ENCODE results near the gene IFNL4.

The IFNL4 gene

DNA sequence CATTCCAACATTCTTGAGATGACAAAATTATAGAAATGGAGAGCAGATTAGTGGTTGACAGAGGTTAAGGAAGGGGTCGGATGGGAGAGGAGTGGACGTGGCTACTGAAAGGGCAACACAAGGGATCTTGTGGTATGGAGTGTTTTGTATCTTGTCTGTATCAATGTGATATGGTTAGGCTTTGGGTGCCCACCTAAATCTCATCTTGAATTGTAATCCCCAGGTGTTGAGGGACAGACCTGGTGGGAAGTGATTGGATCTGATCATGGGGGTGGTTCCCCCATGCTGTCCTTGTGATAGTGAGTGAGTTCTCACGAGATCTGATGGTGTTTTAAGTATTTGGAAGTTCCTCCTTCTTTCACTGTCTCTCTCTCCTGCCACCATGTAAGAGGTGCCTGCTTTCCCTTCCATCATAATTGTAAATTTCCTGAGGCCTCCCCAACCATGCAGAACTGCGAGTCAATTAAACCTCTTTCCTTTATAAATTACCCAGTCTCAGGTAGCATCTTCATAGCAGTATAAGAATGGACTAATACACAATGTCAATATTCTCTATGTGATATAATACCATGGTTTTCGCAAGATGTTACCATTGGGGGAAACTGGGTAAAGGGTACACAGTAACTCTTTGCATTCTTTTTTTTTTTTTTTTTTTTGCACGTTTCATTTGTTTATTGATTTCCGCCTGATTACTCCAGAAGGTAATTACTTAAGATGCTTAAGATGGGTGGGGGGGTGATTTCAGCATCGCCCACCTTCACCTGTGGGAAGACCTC, 4.9 kb upstream of the IFNL4 start:
- DNase-seq = no peak
- Histone ChIP-seq H3K9me3 (ENCODE audit: severe bottlenecking) (no peaks in the 10 kb centered on the region), H3K4me3 (ENCODE audit: low read depth, low read length) (no peak overlapping the region), H3K27ac (no peak overlapping the region), H3K36me3 (no peaks in the 10 kb centered on the region), H3K27me3 (ENCODE audit: insufficient read depth, low read depth, severe bottlenecking) (no peaks in the 10 kb centered on the region)
- TF ChIP-seq, protein P1, sequence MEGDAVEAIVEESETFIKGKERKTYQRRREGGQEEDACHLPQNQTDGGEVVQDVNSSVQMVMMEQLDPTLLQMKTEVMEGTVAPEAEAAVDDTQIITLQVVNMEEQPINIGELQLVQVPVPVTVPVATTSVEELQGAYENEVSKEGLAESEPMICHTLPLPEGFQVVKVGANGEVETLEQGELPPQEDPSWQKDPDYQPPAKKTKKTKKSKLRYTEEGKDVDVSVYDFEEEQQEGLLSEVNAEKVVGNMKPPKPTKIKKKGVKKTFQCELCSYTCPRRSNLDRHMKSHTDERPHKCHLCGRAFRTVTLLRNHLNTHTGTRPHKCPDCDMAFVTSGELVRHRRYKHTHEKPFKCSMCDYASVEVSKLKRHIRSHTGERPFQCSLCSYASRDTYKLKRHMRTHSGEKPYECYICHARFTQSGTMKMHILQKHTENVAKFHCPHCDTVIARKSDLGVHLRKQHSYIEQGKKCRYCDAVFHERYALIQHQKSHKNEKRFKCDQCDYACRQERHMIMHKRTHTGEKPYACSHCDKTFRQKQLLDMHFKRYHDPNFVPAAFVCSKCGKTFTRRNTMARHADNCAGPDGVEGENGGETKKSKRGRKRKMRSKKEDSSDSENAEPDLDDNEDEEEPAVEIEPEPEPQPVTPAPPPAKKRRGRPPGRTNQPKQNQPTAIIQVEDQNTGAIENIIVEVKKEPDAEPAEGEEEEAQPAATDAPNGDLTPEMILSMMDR (IDR thresholded peaks at IDR 0.05; ENCODE audit: low read depth, low read length) = no peak

DNA sequence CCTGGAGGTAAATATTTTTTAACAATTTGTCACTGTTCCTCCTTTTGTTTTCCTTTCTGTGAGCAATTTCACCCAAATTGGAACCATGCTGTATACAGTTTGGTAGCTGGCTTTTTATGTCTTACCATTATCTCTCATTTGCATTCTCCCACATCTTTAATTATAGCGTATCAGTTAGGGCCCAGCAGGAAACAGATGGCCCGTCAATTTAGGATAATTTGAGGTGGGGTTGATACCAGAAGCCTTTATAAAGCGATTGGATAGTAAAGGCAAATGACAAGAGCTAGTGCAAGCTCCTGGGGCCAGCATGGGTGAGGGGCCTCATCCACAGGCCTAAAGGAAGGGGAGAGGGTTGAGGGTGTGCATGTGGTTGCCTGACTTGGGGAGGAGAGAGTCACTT, 3.8 kb upstream of the IFNL4 start:
- H3K36me3 ChIP-seq = no peaks in the 10 kb centered on the region
- H3K27me3 ChIP-seq (ENCODE audit: insufficient read depth, low read depth, severe bottlenecking) = no peaks in the 10 kb centered on the region
- TF ChIP-seq, protein P1 (IDR thresholded peaks at IDR 0.05; ENCODE audit: low read depth, low read length) = no peak
- no peak overlapping the region for H3K4me3 ChIP-seq (ENCODE audit: low read depth, low read length)
- H3K27ac ChIP-seq = no peak overlapping the region
- H3K9me3 ChIP-seq (ENCODE audit: severe bottlenecking) = no peaks in the 10 kb centered on the region
- no peak for DNase-seq

DNA sequence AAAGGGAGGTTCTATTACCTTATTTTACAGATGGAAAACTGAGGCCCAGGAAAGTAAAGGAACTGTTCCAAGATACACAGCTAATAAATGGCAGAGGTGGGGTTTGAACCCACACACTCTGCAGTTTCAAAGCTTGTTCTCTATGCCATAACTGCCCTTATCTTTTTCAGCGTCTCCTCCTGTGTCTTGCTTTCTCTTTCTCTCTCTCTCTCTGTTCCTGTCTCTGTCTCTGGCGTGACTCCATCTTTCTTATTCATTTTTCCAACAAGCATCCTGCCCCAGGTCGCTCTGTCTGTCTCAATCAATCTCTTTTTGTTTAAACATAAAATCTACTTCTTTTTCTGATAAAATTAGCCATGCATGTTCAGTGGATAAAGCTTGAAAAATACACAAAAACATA, 3.2 kb upstream of the IFNL4 start:
- DNase-seq = no peak
- no peaks in the 10 kb centered on the region for H3K36me3 ChIP-seq
- no peaks in the 10 kb centered on the region for H3K27me3 ChIP-seq (ENCODE audit: insufficient read depth, low read depth, severe bottlenecking)
- H3K27ac ChIP-seq = no peak overlapping the region
- H3K4me3 ChIP-seq (ENCODE audit: low read depth, low read length) = no peak overlapping the region
- TF ChIP-seq, protein P1 (IDR thresholded peaks at IDR 0.05; ENCODE audit: low read depth, low read length) = no peak
- no peaks in the 10 kb centered on the region for H3K9me3 ChIP-seq (ENCODE audit: severe bottlenecking)

DNA sequence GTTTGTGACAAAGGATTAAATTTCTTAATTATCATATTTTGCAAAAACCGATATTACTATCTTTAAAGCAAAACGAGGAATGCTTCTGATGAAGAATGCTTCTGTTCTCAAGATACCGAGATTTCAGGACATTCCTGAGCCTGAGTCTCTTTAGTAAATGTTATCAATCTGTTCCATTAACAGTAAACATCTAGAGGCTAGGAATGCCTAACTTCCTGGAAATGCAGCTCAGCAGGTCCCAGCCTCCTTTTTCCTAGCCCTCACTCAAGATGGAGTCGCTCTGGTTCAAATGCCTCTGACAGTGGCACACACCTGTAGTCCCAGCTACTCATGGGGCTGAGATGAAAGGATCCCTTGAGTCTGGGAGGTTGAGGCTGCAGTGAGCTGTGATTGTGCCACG, 2.4 kb upstream of the IFNL4 start:
- no peaks in the 10 kb centered on the region for H3K27me3 ChIP-seq (ENCODE audit: insufficient read depth, low read depth, severe bottlenecking)
- no peak for DNase-seq
- TF ChIP-seq, protein P1 (IDR thresholded peaks at IDR 0.05; ENCODE audit: low read depth, low read length) = no peak

DNA sequence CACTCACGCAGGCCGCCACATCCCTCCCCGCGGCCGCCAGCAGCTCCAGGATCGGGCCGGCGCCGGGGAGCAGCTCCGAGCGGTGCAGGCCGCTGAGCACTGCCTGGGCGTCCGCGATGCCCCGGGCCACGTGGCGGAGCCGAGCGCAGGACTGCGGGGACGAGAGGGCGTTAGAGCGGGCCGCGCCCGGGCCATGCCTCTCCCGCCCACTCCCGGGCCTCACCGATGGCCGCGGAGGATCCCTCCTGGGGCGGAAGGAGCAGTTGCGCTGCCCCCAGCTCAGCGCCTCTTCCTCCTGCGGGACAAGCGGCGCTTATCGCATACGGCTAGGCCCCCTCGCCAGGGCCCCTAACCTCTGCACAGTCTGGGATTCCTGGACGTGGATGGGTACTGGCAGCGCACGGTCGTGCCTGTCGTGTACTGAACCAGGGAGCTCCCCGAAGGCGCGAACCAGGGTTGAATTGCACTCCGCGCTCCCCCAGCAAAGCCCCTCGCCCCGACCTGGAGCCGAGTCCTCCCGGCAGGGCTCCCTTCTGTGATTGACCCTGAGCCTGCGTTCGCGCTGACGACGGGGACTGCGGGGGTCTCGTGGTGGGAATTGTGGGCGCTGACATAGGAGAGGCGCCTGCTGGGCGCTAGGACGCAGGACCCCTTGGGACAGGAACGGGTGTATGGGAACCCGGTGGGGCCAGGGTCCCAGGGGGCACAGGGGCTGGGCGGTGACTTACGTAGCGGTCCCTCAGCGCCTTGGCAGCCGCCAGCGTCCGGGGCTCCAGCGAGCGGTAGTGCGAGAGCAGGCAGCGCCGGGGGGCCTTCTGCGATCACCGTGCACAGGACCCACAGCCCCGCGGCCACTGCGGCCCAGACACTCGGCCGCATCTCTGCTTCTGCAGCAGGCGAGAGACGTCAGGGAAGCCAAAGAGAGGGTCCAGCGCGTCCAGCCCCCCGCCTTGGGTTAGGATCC, 673 bp downstream of the IFNL4 start:
- TF ChIP-seq, protein P1 (IDR thresholded peaks at IDR 0.05; ENCODE audit: low read depth, low read length) = no peak
- no peaks in the 10 kb centered on the region for H3K9me3 ChIP-seq (ENCODE audit: severe bottlenecking)
- DNase-seq = no peak
- H3K36me3 ChIP-seq = no peaks in the 10 kb centered on the region
- no peak overlapping the region for H3K27ac ChIP-seq
- H3K4me3 ChIP-seq (ENCODE audit: low read depth, low read length) = no peak overlapping the region
- no peaks in the 10 kb centered on the region for H3K27me3 ChIP-seq (ENCODE audit: insufficient read depth, low read depth, severe bottlenecking)

More for the DNA sequence above, 2.4 kb upstream of the IFNL4 start:
- Histone ChIP-seq H3K9me3 (ENCODE audit: severe bottlenecking) (no peaks in the 10 kb centered on the region), H3K27ac (no peak overlapping the region), H3K4me3 (ENCODE audit: low read depth, low read length) (no peak overlapping the region), H3K36me3 (no peaks in the 10 kb centered on the region)
